Chondrocyte (in vitro differentiated cells): ENCODE measurements around the gene NSMF. TPM values are rescaled to one million over a fixed set of nuclear protein-coding genes. Genes with fewer than 3 reads are reported as not detected.

Experiments used
- DNase-seq: peaks from one replicate; pipeline ENCODE4 v3.0.0; 2021; ENCODE audit warnings: mixed read lengths, low spot score
- H3K27ac Mint-ChIP-seq: one replicate; pipeline ENCODE4 v1.8.0; 2021; ENCODE audit warnings: mild to moderate bottlenecking, moderate library complexity, mixed read lengths; ENCODE audit not compliant: unreplicated experiment
- H3K27me3 Mint-ChIP-seq: 2 replicates; pipeline ENCODE4 v1.8.0; 2021; ENCODE audit warnings: low read depth, mixed read lengths
- H3K36me3 Mint-ChIP-seq: 2 replicates; pipeline ENCODE4 v1.8.0; 2021; ENCODE audit warnings: low read depth, mixed read lengths
- H3K4me1 Mint-ChIP-seq: 2 replicates; pipeline ENCODE4 v1.8.0; 2021; ENCODE audit warnings: low read depth, mild to moderate bottlenecking, mixed read lengths
- H3K4me3 Mint-ChIP-seq: one replicate; pipeline ENCODE4 v1.8.0; 2021; ENCODE audit warnings: mild to moderate bottlenecking, moderate library complexity, mixed read lengths; ENCODE audit not compliant: unreplicated experiment
- H3K9me3 Mint-ChIP-seq: 2 replicates; pipeline ENCODE4 v1.8.0; 2021; ENCODE audit warnings: low read depth, mixed read lengths
- total RNA-seq: library from RNA; stranded (reverse); gene quantifications from 3 replicates; pipeline ENCODE4 v1.2.1, GENCODE V29; 2021
- TF ChIP-seq, protein P1 (sequence below): fragments of 200-600 bp; sonication (generic); IDR thresholded peaks from 2 replicates; pipeline ENCODE4 v1.5.0; 2021; ENCODE audit warnings: antibody characterized with exemption, mild to moderate bottlenecking, moderate library complexity

NSMF gene
- total RNA-seq, 1 donor from 2014 or later = 86.1 TPM

DNA sequence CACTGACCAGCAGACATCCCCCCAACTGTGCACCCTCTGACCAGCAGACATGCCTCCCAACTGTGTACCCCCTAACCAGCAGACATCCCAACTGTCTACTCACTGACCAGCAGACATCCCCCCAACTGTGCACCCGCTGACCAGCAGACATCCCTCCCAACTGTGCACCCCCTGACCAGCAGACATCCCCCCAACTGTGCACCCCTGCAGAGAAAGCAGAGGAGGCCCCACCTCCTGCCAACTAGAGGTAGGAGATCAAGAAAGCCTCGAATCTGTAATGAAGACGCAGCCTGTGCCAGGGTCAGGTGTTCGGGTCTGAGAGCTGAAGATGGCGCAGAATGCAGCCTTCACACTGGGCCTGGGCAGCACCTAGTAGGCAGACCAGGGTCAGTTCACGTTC is 29.8 kb upstream of the NSMF start:
- no peaks in the 10 kb centered on the region for H3K9me3 Mint-ChIP-seq
- H3K36me3 Mint-ChIP-seq = peaks cover 7% of the 10 kb centered on the region
- no peaks in the 10 kb centered on the region for H3K4me1 Mint-ChIP-seq
- no peak overlapping the region for H3K27ac Mint-ChIP-seq
- no peak overlapping the region for H3K4me3 Mint-ChIP-seq
- no peaks in the 10 kb centered on the region for H3K27me3 Mint-ChIP-seq
- TF ChIP-seq, protein P1, sequence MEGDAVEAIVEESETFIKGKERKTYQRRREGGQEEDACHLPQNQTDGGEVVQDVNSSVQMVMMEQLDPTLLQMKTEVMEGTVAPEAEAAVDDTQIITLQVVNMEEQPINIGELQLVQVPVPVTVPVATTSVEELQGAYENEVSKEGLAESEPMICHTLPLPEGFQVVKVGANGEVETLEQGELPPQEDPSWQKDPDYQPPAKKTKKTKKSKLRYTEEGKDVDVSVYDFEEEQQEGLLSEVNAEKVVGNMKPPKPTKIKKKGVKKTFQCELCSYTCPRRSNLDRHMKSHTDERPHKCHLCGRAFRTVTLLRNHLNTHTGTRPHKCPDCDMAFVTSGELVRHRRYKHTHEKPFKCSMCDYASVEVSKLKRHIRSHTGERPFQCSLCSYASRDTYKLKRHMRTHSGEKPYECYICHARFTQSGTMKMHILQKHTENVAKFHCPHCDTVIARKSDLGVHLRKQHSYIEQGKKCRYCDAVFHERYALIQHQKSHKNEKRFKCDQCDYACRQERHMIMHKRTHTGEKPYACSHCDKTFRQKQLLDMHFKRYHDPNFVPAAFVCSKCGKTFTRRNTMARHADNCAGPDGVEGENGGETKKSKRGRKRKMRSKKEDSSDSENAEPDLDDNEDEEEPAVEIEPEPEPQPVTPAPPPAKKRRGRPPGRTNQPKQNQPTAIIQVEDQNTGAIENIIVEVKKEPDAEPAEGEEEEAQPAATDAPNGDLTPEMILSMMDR = no peak
- DNase-seq = no peak

- DNase-seq = no peak
- TF ChIP-seq, protein P1 = no peak
- H3K9me3 Mint-ChIP-seq = no peaks in the 10 kb centered on the region
- H3K4me1 Mint-ChIP-seq = no peaks in the 10 kb centered on the region
- peaks cover 7% of the 10 kb centered on the region for H3K36me3 Mint-ChIP-seq
- no peaks in the 10 kb centered on the region for H3K27me3 Mint-ChIP-seq
- no peak overlapping the region for H3K27ac Mint-ChIP-seq
- H3K4me3 Mint-ChIP-seq = no peak overlapping the region
These were observed 29.2 kb upstream of the NSMF start for GRCh38 chr9:137488327-137488653.

GRCh38 chr9:137487454-137488326 is 28.6 kb upstream of the NSMF start:
- no peak overlapping the region for H3K4me3 Mint-ChIP-seq
- peaks cover 7% of the 10 kb centered on the region for H3K36me3 Mint-ChIP-seq
- peaks cover 1% of the 10 kb centered on the region for H3K4me1 Mint-ChIP-seq
- TF ChIP-seq, protein P1 = no peak
- no peak overlapping the region for H3K27ac Mint-ChIP-seq
- no peaks in the 10 kb centered on the region for H3K9me3 Mint-ChIP-seq
- no peak for DNase-seq
- no peaks in the 10 kb centered on the region for H3K27me3 Mint-ChIP-seq

- DNase-seq = no peak
- Mint-ChIP-seq H3K36me3 (peaks cover 7% of the 10 kb centered on the region), H3K4me3 (no peak overlapping the region), H3K27ac (no peak overlapping the region), H3K4me1 (peaks cover 10% of the 10 kb centered on the region), H3K9me3 (no peaks in the 10 kb centered on the region), H3K27me3 (no peaks in the 10 kb centered on the region)
- TF ChIP-seq, protein P1 = no peak
These were observed 27.7 kb upstream of the NSMF start for GRCh38 chr9:137486545-137487453.

DNA sequence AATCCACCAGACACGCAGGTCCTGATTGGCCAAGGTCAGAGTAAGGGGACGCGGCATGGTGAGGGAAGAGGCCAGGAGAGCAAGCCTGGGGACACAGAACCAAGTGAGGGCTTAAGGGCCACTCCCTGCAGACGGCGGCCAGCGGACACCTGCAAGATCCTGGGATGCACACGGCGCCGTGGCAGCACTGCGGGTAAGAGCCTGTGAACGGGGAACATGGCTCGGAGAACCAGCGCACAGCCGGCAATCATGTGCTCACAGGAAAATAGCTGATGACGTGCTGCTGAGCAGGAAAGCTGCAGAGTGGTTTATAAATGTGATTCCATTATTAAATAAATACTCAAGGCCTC is 27.0 kb upstream of the NSMF start:
- DNase-seq = no peak
- H3K36me3 Mint-ChIP-seq = peaks cover 4% of the 10 kb centered on the region
- H3K9me3 Mint-ChIP-seq = no peaks in the 10 kb centered on the region
- H3K4me1 Mint-ChIP-seq = peaks cover 12% of the 10 kb centered on the region
- TF ChIP-seq, protein P1 = no peak
- H3K4me3 Mint-ChIP-seq = no peak overlapping the region
- no peaks in the 10 kb centered on the region for H3K27me3 Mint-ChIP-seq
- no peak overlapping the region for H3K27ac Mint-ChIP-seq
